Forelimb muscle (tissue), 1 donor: ENCODE data around the gene SUPT4H1. TPM values are rescaled to one million over a fixed set of nuclear protein-coding genes. Genes with fewer than 3 reads are reported as not detected.

Experiments
- DNase-seq: peaks from one replicate; pipeline ENCODE4 v3.0.0-alpha.2; 2013; ENCODE audit warnings: low read depth
- polyA plus RNA-seq: library from polyadenylated mRNA; unstranded; fragments of 120-200 nt; gene quantifications from one replicate; pipeline ENCODE4 v1.2.1, GENCODE V29; 2013; ENCODE audit not compliant: insufficient read length

Gene SUPT4H1
- polyA plus RNA-seq, 1 donor: 83.0 TPM

DNA sequence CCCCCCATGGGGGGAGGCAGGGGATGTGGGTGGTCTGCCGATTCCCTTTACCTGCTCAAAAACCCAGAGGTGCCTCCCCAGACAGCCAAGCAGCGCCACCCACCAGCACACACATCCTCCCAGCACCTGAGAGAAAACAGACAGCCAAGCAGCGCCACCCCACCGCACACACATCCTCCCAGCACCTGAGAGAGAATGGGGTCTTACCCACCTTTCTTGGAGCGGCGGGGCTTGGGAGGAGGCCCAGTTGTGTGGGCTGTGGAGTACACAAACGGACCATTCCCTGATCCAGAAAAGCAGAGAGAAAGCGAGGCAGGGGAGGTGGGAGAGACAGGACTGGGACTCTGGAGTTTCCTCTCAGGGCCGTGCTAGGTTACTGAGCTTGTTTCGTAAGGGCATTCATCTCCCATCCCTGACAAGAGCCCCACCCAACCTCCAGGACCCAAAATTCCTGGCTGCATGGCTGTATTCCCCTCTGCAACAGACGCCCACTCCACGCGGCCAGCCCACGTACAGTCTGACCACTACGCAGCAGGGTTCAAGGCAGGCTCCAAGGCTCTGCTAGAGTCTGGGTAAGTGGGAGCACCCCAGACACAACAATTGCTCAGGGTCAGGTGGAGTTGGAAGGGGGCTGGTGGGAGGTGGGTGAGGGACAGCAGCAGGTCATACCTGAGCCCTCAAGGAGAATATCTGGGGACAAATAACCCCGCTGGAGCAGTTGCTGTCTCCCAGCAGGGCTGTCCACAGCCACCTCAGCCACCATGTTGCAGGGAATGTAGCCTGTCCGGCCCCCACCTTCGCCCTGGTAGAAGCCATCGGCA lies 45.7 kb downstream of the SUPT4H1 start:
- no peak for DNase-seq

DNA sequence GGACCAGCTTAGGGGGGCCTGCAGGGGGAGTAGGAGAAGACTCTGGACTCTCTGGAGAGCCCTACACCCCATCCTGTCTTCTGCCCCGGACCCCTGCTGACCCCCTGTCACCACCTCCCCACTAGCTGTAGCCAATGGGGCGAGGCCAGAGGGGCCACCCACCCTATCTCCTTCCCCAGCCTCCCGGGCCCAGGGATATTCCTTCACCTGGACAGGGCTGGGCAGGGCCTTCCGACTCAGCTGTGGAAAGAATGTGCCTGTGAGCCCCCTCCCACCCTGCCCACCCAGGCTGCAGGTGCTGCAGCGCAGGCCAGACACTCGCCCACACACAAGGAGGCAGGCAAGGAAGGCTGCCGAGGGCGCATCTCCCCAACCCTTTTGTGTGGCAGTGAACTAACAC lies 46.4 kb downstream of the SUPT4H1 start:
- DNase-seq: no peak

DNA sequence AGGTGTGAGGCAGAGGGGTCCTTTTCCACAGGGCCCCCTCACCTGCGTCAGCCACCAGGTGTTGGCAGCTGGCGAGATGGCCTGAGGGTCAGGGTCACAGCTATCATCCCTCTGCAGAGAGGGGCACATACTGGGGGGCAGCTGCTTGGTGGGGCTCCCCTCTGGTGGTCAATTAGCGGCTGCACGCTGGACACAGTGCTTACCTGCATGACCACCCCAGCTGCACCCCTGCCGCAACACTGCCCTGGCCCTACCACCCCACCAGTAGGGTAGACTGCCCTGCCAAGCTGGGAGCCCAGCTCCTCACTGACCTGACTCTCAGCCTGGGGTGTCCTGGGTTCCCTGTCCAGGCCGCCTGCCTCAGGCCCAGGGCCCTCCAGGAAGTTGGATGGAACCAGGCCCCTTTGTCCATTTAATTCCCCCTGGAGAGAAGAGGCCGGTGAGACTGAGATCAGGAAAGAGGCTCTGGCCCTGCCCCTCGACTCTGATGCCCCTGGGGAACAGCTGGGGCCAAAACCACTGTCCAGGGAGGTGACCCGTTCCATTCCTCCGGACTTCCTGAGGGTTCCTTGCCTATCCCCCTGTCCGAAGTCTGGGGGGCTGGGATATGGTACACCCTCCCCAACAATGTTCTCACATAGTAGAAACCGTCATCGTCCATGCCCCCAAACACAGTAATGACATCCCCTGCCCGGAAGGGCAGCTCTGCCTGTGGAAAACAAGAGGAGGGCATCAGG lies 47.1 kb downstream of the SUPT4H1 start:
- DNase-seq: no peak

DNA sequence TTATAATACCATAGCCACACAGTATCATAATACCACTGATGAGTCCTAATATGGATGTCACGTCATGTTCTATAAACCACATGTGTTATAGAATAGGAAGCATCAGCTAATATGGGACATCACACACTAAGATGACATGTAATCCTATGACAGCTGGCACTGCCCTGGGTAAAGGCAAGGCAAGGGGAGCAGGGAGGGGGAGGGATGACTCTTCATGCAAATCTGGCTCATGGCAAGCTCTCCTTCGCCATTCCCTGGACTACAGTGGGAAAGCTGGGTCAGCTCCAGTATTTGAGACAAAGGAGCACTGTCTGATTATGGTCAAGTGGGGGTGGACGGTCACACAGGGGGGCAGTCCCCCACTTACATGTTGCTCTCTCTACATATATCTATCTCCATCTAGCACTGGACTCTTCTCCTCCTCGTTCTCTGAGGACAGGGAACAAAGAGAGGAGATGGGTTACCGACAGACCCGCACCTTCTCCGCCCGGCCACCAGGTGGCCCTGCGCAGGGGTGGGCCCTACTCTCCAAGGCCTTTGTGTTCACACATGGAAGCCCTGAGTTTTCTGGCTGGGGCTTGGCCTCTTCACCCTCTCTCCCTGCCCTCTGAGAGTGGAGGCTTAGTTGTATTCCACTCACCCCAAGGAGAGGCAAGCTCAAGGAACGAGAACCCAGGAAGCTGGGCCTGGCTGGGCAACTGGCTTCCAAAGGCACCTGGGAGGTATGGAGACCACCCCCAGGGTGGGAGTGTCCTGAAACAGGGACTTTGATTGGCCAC lies 47.8 kb downstream of the SUPT4H1 start:
- no peak for DNase-seq

DNA sequence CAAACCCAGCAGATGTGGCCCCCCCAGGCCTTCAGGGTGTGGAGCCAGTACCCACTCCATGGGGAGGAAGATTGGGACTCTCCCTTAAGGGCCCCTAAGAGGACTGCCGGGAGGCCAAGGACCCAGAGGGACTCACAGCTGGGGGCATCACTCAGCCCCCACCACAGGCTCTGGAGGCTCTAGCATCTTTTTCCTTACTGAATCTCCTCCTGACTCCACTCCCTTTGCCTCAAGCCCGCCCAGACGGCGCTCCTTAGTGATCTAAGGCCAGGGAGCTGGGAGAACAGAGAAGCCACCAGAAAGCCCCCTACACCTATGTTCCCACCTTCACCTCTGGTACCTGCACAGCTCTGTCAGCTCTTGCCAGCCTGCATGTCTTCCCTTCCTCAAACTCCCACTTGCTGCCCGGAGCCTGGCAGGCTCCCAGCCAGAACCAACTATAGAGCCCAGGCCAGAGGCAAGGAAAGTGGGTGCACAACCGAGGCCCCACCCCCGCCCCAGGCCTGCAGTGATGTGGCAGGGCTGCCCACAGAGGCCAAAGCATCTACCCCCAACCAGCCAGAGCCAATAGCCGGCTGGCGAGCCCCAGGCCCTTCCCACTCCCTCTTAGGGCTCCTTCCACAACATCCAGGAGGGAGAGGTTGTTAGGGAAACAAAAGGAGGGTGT lies 48.9 kb downstream of the SUPT4H1 start:
- no peak for DNase-seq

DNA sequence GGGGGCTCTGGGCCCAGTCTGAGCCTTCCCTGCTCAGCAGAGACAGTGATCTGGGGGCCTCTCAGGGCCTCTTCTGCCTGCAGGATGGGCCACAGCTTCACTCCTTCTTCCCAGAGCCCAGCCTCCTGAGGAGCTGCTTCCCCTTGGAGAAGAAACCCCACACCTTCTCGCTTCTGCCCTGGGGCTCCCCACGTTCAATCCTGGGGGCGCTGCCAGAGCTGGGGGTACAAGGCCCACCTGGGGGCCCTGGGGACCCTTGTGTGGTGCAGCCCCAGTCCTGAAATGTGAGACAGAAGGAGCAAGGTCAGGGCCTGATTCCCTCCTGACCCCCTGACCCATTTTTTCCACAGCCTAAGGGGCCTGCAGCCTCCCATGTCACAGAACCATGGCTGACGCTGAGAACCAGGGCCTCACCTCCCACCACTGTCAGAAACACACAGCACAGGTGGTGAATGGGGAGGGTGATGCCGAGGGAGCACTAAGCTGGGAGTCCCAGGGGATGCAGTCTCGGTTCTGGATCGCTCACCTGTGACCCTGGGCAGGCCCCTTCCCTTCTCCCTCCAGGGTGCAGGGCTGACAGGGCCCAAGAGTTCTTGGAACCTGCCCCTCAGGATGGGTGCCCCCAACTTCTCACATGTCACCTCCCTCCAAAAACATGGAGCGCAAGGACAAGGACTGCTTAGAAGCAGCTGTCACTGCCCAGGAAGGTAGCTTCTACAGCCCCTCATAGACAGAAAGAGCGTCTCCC lies 49.7 kb downstream of the SUPT4H1 start:
- DNase-seq: no peak

DNA sequence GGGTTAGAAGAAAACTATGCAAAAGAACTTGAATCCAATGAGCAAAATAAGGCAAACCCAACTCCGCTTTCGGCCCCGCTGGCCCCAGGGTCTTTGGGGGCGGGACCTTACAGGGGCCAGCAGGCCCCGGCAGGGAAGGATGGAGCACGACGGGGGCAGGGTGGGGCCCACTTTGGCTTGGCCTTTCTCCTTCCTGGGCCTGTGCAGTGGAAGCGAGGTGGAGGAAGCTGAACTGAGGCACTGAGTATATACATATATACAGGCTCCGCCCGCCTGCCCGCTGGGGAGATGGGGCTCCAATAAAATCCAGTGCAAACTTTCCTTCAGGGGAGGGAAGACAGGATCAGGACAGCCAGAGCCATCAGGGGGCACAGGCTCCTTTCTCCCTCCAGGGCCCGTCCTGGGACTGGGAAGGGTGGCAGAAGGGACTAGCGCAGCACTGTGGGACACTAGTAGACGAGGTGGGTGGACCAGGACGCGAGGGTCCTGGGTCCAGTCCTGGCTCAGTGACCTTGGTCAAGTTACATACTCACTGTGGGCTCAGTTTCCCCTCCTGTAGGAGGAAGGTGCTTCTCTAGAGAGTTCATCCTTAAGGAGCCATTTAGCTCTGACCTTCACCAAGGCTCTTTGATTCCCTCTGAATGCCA lies 50.4 kb downstream of the SUPT4H1 start:
- DNase-seq: no peak

DNA sequence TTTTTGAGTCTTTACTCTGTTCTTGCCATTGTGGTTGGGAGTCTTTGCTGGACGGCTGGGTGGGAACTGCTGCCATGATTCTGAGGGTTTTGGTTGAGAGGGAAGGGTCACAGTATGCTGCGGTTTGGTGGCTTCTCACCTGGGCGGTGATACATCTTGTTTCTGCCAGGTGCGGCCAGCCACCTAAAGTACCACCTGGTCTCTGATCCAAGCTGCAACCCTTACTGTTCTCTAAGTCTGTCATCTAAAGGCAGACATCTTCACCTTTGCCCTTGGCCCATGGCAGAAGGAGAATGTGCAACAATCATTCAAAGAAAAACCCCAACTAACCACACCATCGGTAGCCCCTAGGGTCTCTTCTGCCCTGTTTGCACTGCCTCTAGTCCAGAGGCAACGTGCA lies 51.7 kb downstream of the SUPT4H1 start:
- DNase-seq: no peak

Other genes starting within 250 kb of the SUPT4H1 start
- not detected for gene OR4D1, start 203.8 kb downstream of the SUPT4H1 start, polyA plus RNA-seq
- not detected for gene OR4D2, start 185.2 kb downstream of the SUPT4H1 start, polyA plus RNA-seq
- gene EPX, start 159.5 kb downstream of the SUPT4H1 start, polyA plus RNA-seq: 0.59 TPM
- gene MKS1, start 132.9 kb downstream of the SUPT4H1 start, polyA plus RNA-seq: 15.1 TPM
- gene LPO, start 113.6 kb downstream of the SUPT4H1 start, polyA plus RNA-seq: 0.19 TPM
- gene MPO, start 71.3 kb downstream of the SUPT4H1 start, polyA plus RNA-seq: 10.5 TPM
- gene TSPOAP1, start 23.4 kb downstream of the SUPT4H1 start, polyA plus RNA-seq: 5.8 TPM
- 0.09 TPM for gene RNF43, start 65.3 kb upstream of the SUPT4H1 start, polyA plus RNA-seq
- 0.04 TPM for gene HSF5, start 136.2 kb upstream of the SUPT4H1 start, polyA plus RNA-seq
- gene MTMR4, start 162.4 kb upstream of the SUPT4H1 start, polyA plus RNA-seq: 20.6 TPM